ENCODE results near the gene IGIP.
"Not testable (repeated sequence)": the region's sequence is repeated elsewhere in the genome, so short reads cannot be mapped to it uniquely, and the experiment has no call there.

IGIP gene

DNA sequence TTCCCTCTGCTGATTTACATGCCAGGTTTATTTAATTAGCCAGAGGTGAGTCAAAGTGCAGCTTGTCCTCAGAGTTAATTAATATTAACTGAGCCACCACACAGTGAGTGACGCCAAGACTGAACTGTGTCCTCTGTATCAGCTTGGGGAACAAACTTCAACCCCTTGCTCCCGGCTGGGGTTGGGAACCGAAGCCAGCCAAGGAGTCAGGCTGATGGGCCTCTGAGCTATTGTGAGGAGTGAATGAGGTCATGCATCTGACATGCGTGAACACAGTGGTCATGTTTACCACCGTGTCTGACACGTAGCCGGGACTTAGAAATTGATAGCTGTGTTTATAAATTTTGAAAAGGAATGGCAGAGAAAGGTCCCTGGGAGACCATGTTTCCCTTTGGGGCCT, 17.1 kb downstream of the IGIP start:
- no peak for DNase-seq (ENCODE audit: low spot score)

DNA sequence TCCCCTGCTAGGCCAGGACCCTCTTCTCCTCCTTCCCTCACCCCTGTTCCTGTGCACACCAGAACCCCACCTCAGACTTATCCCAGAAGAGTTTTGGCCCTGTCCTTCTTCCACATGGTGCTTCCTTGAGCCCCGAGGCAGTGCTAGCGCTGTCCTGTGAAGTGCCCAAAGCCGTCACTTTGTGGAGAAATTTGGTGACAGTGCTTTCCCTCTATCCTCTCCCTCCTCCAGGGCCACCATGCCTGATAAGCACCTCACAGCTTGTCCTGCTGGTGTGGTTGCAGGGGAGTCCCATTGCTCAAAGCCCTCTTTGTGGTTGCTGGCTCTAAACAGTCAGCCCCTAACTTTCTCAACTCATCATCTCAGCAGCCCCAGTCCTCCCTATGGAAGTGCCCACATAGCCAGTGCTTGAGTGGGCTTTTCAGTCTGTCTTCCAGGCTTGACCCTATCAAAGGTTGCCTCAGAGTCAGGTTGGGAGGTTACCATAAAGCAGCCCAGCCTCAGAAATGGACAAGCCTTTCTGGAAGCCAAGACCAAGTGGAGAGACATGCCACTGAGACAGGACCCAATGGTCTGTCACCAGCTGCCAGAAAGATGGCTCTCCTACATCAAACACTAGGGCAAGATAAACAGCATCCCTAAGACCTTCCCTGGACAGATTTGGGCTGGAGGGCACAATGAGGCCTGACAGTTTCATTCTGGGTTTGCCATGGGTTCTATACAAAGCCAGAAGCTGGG, 18.0 kb downstream of the IGIP start:
- no peak for DNase-seq (ENCODE audit: low spot score)

DNA sequence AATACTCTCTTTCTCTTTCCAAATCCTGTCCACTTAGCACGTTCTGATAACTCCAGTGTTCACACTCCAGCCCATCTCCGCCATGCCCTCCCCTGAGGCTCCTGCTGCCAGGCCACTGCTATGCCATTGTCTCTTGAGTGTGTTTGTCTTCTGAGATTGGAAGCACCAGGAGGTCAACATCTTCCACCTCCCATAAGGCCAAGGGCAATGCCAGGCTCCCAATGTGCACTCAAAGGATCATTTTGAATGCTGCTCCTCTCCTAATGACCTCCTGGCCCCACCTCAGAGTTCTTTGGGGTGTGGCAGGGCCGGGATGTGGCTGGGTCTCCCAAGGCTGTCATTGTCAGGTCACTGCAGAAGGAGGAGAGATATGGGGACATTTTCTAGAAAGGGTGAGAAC, 19.5 kb downstream of the IGIP start:
- no peak for DNase-seq (ENCODE audit: low spot score)

DNA sequence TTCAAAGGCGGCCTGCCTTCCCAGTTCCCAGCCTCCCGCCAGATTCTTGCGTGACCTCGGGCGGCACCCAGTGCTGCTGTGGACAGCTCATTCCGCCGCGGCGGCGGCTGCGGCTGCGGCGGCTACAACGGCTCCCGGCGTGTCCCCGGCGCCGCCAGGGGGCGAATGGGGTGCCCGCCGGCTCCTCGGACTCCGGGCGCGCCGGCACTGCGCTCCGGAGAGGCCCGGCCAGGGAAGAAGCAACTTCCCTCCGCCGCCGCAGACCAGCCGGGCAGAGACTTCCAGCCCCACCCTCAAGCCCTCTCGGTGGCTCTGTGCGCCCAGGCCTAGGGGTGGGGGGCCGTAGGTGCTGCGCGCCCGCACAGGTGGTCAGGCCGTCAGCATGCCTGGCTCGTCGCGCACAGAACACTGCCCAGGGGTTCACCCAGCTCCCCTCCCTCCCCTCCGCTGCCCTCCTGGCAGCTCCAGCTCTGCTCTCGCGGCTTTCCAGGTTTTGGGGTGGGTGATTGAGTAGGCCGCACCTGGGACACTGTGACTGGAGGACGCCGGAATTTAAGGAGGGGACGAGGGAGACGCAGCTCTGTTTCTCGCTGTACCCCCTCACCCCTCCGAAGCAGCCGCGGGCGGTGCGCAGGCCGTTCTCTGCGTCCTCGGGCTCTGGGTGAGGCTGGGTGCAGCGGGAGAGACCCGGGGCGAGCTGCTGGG, 20.2 kb downstream of the IGIP start:
- DNase-seq (ENCODE audit: low spot score), result peak; percentile 49

DNA sequence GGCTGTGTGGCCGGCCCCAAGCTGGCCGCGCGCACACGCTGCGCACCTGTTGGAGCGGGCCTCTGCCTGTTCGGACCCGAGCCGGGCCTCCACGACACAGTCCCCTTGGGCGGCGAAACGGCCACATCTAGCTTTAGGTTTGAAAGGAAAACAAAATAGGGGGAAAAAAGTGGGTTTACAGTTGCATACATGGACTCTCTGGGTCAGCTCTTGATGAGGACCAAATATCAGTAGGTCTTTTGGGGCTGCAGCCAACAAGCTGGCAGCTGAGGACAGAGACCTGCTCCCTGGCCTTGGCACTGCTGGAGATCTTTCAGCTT, 20.7 kb downstream of the IGIP start:
- no peak for DNase-seq (ENCODE audit: low spot score)

DNA sequence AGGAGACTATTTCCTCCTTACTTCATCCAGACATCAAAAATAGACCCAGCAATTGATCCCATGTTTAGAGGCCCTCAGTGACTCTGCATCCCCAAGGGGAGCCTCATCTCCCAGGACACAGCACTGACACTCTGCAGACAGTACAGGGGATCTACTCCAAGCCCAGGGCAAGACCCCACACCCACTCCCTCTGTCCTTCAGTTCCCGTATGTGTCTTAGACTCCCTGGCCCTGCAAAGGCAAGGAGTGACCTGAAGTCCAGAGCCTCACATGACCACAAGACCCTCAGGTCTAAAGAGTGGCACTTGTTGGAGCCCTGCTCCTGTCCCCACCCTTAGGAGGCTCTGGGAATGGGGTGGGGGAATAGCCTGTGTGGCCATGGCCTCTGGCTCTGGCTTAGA, 21.7 kb downstream of the IGIP start:
- DNase-seq (ENCODE audit: low spot score), result no peak

DNA sequence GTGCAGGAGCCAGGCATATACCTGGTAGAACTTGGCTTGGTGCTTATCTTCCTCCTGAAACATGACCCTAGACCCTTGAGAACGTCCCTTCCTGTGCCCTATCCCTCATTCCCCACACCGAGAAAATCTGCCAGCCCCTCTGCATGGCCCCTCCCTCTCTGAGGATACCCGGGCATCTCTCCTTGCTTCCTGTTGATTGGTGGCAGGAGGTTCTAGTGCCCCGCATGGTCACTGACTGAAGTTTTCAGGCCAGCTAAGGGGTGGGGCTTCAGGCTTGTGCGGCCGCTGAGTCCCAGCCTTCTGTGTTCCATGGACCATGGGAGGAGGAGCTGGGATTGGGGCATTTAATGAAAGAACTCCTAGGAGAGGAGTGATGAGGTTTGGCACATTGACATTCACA, 22.8 kb downstream of the IGIP start:
- DNase-seq (ENCODE audit: low spot score), result no peak

DNA sequence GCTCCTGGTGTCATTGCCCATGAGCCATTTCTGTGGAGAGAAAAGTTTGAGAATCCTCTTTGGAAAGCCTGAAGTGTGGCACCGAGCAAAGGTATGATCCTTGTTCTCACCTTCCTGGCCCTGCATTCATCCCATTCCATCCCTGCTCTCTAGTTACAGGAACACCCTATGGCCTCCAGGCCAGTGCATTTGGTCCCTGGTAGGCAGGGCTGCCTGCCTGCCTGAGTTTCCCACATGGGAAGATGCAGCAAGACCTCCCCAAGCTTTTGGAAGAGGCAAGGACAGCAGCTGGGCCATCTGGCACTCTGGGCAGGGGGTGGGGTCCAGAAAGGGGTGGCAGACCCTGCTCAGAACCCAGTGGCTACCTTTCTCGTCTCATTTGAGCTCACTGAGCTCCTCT, 24.5 kb downstream of the IGIP start:
- no peak for DNase-seq (ENCODE audit: low spot score)

DNA sequence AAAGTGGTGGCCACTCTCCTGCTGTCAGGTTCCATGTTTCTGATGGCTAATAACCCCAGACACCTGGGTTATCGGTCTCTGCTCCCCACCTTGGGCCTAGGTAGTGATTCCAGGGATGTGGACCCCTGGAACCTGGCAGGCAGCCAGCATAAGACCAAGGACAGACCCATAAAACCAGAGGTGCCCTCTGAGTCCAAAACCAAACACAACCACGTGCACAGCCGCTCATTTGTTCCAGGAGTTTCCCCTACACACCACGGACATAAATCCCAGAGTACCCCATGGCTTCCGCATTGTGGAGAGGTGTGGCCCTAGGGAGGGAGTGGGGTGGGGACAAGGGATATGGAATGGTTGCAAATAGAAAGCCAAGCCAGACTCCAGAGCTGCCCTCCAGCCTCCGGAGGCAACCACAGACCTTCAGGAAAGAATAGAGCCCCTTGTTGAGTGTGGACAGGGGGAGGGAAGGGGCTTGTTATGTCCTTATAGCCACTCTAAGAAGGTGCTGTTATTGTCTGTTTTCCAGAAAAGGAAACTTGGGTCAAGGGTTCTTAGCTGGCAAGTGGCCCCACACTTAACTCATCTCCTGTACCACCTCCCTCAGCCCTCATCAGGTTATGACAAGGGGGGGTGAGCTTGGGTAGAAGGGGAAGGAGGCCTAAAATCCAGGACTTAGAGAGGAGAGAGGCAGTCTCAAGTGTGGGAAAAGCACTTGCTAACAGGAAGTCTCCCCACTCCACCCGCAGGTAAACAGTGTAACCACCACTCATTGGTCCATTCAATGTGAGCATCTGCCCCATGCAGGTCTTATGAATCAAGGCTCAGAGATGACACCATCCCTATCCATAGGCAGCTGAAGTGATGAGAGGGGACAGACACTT, 25.6 kb downstream of the IGIP start:
- DNase-seq (ENCODE audit: low spot score), result no peak

DNA sequence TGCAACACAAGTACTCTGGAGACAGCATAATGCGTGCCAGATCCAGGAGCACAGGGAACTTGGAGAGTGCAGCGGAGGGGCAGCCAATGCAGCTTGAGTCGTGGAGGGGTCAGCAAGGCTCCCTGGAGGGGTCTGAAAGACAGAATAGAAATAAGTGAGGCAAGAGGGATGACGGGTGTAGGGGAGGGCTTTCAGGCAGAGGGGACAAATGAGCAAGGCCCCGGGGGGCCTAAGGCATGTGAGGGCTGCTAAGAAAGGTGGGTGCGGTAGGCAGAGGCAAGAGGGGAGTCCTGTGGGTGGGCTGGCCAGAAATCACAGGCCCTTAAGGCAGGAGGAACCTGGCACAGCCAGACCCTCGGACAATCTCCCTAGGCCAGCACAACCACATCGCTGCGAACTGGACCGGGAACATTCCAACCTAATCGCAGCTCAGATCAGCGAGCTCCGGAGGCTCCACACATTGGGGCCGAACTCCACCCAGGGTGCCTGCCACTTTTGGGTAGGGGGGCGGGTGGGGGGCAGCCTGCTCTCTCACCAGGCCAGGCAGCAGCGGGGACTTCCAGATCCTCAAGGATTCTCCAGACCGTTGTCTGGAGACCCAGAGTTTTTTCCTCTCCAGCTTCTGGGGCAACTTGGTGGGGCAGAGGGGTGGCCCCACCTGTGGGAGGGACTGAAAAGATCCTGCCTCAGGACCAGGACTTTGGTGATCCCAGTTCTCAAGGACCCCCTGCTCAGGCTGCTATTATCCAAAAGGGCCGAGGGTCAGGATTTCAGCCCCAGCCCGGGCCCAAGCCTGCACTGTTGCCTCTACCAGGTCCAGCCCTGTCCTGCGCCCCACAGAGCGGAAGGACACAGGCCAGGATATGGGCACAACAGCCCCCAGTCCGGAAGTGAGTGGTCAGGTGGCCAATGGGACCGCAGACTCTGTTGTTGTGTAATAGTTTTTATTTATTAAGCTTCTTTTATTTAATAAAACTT, 26.6 kb downstream of the IGIP start:
- no peak for DNase-seq (ENCODE audit: low spot score)

DNA sequence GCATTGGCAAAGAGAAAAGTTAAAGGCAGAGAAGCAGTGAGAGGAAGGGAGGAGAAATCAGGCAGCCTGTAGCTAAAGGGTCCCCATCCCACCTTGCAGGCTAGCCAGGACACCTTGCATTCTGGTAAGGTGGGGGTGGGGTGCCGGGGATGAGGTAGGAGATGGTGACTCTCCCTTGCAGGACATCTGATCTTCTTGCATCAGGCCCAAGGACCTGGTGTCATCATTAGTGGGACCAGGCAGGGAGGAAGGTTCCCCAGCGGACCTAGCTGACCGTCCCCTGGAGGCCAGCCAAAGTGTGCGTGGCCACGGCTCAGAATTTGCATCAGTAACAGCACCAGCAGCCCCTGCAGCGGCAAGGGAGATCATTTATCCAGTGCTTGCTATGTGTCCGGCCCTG, 27.5 kb downstream of the IGIP start:
- no peak for DNase-seq (ENCODE audit: low spot score)

DNA sequence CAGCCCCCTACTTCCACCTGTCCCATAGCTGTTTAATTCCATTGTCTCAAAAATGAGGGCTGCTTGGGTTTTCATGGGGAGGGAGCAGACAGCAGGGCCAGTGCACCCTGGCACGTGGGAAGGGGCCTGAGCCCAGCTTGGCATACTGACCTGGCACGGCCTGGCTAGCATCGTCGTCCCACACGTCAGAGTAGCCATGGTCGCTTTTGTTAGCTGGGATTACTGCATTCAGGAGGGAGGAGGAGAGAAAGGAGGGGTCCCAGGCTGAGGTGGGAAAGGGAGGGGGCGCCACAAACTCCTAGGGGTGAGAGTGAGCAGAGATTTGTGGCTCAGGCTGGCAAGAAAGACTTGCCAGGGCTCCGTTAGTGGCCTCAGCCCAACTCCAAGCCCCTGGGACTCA, 28.2 kb downstream of the IGIP start:
- peak; percentile 39 for DNase-seq (ENCODE audit: low spot score)

DNA sequence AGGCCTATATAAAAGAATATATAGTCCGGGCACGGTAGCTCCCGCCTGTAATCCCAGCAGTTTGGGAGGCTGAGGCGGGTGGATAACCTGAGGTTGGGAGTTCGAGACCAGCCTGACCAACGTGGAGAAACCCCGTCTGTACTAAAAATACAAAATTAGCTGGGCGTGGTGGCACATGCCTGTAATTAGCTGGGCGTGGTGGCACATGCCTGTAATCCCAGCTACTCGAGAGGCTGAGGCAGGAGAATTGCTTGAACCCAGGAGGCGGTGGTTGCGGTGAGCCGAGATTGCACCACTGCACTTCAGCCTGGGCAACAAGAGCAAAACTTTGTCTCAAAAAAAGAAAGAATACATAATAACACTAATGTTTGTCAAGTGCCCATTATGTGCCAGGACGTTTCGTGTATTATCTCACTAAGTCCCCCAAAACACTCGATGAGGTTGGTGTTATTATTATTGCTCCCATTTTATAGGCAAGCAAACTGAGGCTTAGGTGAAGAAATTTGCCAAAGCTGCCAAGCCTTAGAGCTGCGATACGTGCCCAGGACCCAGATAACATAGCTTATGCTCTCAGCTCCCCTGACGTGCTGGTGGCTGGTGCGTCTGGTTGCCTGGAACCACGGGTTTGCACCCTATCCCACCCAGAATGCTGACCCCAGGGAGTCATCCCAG, 29.1 kb downstream of the IGIP start:
- DNase-seq (ENCODE audit: low spot score), result not testable (repeated sequence)

DNA sequence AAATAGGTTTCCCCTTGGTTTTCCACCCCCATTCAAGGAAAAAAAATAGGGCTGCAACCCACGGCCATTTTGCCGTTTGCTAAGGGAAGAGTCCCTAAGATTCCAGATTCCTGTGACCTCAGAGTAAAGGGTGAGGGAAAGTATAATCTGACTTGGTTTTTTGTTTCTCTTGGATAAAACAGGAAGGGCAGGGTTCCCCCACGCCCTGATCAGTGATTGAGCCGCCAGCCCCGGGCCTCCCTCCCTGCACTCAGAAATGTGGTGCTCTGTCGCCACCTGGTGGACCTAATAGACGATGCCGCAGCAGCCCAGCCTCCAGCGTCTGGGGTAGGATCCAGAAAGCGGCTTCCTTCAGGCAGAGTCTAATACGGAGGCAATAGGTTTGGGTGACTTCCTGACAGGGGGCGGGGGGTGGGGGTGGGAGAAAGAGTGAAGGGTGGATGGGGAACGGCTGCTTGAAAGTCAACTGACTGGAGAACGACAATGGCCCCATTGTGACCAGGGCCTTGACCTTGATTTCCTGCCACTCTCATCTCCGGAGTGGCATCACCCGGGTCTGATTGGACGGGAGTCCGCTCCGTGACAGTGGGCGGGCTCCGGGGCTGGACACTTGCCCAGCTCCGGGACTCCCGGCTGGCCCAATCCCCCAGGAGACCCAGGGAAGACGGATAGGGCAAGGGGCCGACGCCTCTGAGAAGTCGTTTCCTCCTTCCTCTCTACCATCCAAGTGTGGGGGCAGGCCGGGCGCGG, 31.5 kb downstream of the IGIP start:
- peak; percentile 90 for DNase-seq (ENCODE audit: low spot score)

DNA sequence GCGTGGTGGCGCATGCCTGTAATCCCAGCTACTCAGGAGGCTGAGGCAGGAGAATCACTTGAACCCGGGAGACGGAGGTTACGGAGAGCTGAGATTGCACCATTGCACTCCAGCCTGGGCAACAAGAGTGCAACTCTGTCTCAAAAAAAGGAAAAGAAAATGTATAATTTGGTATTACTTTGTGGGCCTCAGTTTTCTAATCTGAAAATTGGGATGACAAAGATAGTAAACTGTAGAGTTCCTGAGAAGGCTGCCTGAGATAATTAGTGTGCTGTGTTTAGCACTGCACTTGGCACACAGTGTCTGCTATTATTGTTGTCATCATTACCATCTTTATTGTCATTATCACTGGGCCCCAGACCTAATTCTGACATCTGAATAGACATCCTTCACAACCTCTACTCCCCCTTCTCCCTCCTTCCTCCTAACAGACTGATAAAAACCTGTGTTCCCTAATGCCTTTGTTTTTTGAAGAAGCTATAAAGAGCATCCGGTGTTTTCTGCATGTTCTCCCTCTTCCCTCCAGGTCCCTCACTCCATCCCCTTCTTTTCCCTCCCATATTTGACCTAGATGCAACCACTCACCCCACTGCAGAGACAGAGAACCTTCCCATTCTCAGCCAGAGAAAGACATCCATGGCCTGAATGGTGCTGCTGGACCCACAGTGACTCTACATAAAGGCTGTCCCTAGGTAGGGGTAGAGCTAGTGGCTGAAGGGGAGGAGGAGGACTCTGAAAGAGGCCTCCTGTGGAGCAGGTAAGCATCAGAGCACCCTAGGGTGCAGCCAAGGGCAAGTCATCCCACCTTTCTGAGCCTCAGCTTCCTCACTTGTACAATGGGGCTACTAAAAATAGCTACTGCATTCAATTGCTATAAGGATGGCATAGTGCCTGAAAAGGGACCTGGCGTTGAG, 33.5 kb downstream of the IGIP start:
- DNase-seq (ENCODE audit: low spot score), result no peak

DNA sequence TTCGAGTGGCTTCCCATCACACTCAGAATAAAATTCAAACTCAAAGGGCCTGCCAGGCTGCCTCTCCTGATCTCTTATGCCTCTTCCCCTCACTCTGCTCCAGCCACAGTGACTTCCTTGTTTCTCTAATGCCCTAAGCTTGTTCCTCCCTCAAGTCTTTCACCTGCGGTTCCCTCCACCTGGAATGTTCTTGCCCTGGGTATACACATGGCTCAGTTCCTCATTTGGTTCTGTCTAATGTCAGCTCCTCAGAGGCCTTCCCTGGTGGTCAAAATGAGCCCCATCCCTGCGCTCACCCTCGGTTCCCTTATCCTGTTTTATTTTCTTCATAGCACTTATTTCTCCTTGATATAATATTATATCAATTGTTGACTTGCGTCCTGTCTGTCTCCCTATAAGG, 36.5 kb downstream of the IGIP start:
- DNase-seq (ENCODE audit: low spot score), result no peak

DNA sequence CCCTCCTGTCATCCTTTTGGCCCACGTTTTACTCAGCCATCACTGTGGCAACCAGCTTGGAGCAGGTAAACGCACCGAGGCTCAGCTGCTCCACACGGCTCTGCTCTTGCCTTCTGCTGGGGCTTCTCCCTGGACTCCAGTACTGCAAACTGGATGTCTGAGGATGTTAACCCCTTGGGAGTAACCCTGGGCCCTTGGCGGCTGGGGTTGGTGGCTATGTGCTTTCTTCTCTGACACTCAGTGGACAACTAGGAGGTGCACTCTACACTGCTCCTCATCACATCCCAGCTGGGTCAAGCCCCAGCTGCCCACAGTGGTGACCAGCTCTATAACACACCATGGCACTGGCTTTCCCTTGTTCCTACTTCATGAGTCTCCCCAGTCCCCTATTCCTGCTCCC, 37.0 kb downstream of the IGIP start:
- DNase-seq (ENCODE audit: low spot score), result no peak

DNA sequence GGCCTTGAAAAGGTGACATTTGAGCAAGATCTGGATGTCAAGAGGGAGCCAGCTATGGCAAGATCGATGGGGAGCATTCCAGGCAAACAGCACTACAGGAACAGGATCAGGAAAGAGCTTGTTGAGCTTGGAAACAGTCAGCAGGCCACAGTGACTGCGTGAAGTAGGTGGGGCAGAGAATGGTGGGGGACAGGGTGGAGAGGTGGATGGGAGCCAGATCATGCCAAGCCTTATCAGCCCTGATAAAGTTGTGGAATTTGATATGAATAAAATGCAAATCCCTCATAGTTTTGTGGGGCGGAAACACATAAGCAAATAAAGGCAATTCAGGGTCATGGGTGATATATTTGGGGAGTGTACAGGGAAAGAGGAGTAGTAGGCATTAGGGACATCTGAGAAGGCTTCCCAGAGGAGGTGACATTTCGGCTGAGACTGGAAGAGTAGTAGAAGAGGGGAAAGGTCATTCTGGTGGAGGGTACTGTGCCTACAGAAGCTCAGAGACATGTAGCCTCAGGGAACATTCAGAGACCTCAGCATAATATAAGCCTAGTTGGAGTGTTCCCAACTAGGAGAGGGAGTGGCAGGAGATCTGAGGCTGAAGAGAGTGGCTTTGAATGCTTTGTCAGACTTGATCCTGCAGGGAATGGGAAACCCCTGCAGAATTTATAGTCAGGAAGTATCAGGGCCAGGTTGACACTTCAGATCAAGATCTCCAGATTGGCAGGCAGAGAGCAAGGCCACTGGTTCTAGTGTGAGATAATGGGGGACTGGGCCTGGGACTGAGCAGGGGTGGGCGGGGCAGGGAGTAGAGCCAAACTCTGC, 39.6 kb downstream of the IGIP start:
- DNase-seq (ENCODE audit: low spot score), result no peak

DNA sequence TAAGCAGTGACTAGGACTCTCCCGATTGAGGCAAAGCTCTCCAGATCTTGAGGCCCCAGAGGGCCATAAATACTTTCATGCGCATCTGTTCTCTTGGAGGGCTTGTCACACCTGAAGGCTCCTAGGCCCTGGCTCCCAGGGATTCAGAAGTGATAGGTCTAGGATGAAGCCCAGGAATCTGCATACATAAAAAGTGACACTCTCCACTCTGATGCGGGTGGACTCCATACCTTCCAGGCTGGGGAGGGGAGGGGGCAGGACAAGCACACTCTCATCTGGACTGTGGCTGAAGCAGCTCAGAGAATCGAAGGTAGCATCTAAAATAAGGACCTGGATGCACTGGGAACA, 40.2 kb downstream of the IGIP start:
- no peak for DNase-seq (ENCODE audit: low spot score)
